Central memory CD8-positive, alpha-beta T cell (primary cell): ENCODE results near the gene DFFB.

Experiments used
- ATAC-seq: fragments of 150-1000 bp; cut with Tn5 transposase; replicated peaks from 2 replicates; pipeline ENCODE4 v1.10.0; 2022; ENCODE audit warnings: mild to moderate bottlenecking, moderate FRiP score, moderate number of reproducible peaks; ENCODE audit not compliant: poor library complexity, severe bottlenecking; ENCODE audit errors: extremely low read depth
- DNase-seq, 2 donors: peaks; one replicate each; pipeline ENCODE4 v3.0.0; 2021; ENCODE audit warnings: low spot score in 2 of 2
- H3K27ac Mint-ChIP-seq: one replicate; pipeline ENCODE4 v1.8.0; 2022; ENCODE audit warnings: low read depth, mild to moderate bottlenecking, moderate library complexity, mixed read lengths
- H3K27me3 Mint-ChIP-seq: one replicate; pipeline ENCODE4 v1.8.0; 2022; ENCODE audit warnings: mixed read lengths
- H3K36me3 Mint-ChIP-seq: one replicate; pipeline ENCODE4 v1.8.0; 2022; ENCODE audit warnings: mild to moderate bottlenecking, moderate library complexity, mixed read lengths; ENCODE audit not compliant: insufficient read depth
- H3K4me1 Mint-ChIP-seq: one replicate; pipeline ENCODE4 v1.8.0; 2022; ENCODE audit warnings: mixed read lengths
- H3K4me3 Mint-ChIP-seq: one replicate; pipeline ENCODE4 v1.8.0; 2022; ENCODE audit warnings: mild to moderate bottlenecking, moderate library complexity, mixed read lengths
- H3K9me3 Mint-ChIP-seq: one replicate; pipeline ENCODE4 v1.8.0; 2022; ENCODE audit warnings: mixed read lengths

DFFB gene

DNA sequence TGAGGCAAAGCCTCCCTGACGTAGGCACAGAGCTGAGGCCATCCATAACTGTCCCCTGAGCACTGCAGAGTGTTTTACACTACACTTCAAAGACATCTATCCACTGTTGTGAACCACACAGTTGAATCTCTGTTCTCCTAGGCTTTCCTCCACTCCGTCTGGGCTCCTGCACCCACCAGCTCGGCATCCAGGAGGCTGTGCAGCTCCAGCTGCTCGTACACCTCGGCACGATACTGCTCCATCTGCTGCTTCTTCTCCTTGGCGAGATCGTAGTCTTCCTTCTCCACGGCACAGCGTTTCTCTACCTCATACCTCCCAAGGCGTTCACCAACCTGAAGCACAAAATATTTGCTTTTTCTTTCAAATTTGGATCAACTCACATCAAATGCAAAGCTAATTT, 18.5 kb upstream of the DFFB start:
- H3K27me3 Mint-ChIP-seq, result no peaks in the 10 kb centered on the region
- ATAC-seq (no peak), DNase-seq (no peak)
- H3K4me3 Mint-ChIP-seq, result no peak overlapping the region
- H3K36me3 Mint-ChIP-seq, result peaks cover 60% of the 10 kb centered on the region
- no peaks in the 10 kb centered on the region for H3K9me3 Mint-ChIP-seq
- no peaks in the 10 kb centered on the region for H3K4me1 Mint-ChIP-seq
- H3K27ac Mint-ChIP-seq, result no peak overlapping the region

DNA sequence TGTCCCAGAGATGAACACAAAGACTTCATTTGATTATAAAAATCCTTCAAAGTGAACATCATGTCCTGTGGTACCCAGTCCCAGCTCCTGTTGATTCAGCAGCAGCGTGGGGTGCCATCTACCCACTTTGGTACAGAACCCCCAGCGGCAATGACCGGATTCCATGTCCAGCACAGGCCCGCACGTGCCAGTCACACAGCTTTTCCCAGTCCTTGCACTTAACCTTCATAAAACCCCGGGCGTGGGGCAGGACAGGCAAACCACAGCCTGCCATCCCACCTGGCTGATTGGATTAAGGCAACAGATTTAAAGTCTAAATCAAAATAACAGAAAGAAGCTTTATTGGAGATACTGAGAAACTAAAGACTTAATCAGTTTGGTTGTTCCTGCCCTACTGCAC, 15.8 kb upstream of the DFFB start:
- no peaks in the 10 kb centered on the region for H3K9me3 Mint-ChIP-seq
- H3K36me3 Mint-ChIP-seq, result peaks cover 57% of the 10 kb centered on the region
- DNase-seq (no peak), ATAC-seq (no peak)
- H3K27me3 Mint-ChIP-seq, result no peaks in the 10 kb centered on the region
- H3K4me3 Mint-ChIP-seq, result no peak overlapping the region
- no peak overlapping the region for H3K27ac Mint-ChIP-seq
- H3K4me1 Mint-ChIP-seq, result no peaks in the 10 kb centered on the region

DNA sequence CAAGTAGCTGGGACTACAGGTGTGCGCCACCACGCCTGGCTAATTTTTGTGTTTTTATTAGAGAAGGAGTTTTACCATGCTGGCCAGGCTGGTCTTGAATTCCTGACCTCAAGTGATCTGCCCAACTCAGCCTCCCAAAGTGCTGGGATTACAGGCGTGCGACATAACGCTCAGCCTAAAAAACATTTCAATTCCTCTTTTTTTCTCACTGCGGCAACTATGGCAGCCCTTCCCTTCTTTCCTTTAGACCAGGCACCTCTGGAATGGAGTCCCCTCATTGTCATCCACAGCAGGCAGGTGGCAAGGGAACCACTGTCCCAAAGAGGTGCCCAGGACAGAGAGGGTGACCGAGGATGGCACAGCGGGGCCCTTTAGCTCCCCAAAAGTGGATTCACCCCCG, 14.4 kb upstream of the DFFB start:
- H3K27me3 Mint-ChIP-seq, result no peaks in the 10 kb centered on the region
- ATAC-seq (no peak), DNase-seq (no peak)
- H3K4me3 Mint-ChIP-seq, result no peak overlapping the region
- H3K27ac Mint-ChIP-seq, result no peak overlapping the region
- H3K9me3 Mint-ChIP-seq, result no peaks in the 10 kb centered on the region
- H3K36me3 Mint-ChIP-seq, result peaks cover 61% of the 10 kb centered on the region
- no peaks in the 10 kb centered on the region for H3K4me1 Mint-ChIP-seq

- ATAC-seq, result no peak
- Mint-ChIP-seq H3K36me3 (peaks cover 63% of the 10 kb centered on the region), H3K27me3 (no peaks in the 10 kb centered on the region), H3K9me3 (no peaks in the 10 kb centered on the region), H3K4me3 (no peak overlapping the region), H3K4me1 (no peaks in the 10 kb centered on the region), H3K27ac (no peak overlapping the region)
- DNase-seq, result no peak
Observed at GRCh38 chr1:3846541-3846940, 10.7 kb upstream of the DFFB start.

- no peaks in the 10 kb centered on the region for H3K27me3 Mint-ChIP-seq
- no peak overlapping the region for H3K27ac Mint-ChIP-seq
- no peaks in the 10 kb centered on the region for H3K4me1 Mint-ChIP-seq
- DNase-seq, result no peak
- no peak overlapping the region for H3K4me3 Mint-ChIP-seq
- ATAC-seq, result no peak
- H3K36me3 Mint-ChIP-seq, result peaks cover 59% of the 10 kb centered on the region
- H3K9me3 Mint-ChIP-seq, result no peaks in the 10 kb centered on the region
Observed at GRCh38 chr1:3847081-3847480, 10.2 kb upstream of the DFFB start.

- Mint-ChIP-seq H3K27me3 (no peaks in the 10 kb centered on the region), H3K4me3 (no peak overlapping the region), H3K9me3 (no peaks in the 10 kb centered on the region), H3K36me3 (peaks cover 37% of the 10 kb centered on the region), H3K27ac (no peak overlapping the region), H3K4me1 (peaks cover 13% of the 10 kb centered on the region)
- ATAC-seq, result no peak
- no peak for DNase-seq
Observed at GRCh38 chr1:3850857-3851256, 6.4 kb upstream of the DFFB start.

- Mint-ChIP-seq H3K36me3 (peaks cover 38% of the 10 kb centered on the region), H3K27ac (no peak overlapping the region), H3K9me3 (no peaks in the 10 kb centered on the region), H3K4me3 (no peak overlapping the region), H3K4me1 (peaks cover 13% of the 10 kb centered on the region), H3K27me3 (no peaks in the 10 kb centered on the region)
- ATAC-seq, result no peak
- DNase-seq, result no peak
Observed at GRCh38 chr1:3851292-3851691, 6.0 kb upstream of the DFFB start.

DNA sequence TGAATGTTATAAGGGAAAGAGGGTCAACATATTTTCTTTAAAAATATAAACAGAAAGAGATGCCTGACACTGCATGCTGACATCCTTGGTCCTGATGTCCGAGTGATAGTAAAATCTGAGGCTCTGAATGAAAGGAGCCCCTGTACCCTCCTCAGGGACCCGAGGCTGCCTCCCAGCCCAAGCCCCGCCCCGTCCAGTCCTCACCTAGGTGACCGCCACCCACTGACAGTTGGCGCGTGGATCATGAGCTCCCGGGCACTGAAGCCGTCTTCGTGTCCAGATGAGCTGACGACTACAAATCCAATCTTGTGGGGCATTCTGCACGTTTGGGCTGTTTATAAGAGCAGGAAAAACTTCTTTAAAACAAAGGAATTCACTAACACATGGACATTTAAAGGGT, 5.2 kb upstream of the DFFB start:
- no peak for ATAC-seq
- Mint-ChIP-seq H3K36me3 (peaks cover 36% of the 10 kb centered on the region), H3K4me3 (no peak overlapping the region), H3K27ac (no peak overlapping the region), H3K4me1 (peaks cover 14% of the 10 kb centered on the region), H3K27me3 (no peaks in the 10 kb centered on the region), H3K9me3 (no peaks in the 10 kb centered on the region)
- no peak for DNase-seq

DNA sequence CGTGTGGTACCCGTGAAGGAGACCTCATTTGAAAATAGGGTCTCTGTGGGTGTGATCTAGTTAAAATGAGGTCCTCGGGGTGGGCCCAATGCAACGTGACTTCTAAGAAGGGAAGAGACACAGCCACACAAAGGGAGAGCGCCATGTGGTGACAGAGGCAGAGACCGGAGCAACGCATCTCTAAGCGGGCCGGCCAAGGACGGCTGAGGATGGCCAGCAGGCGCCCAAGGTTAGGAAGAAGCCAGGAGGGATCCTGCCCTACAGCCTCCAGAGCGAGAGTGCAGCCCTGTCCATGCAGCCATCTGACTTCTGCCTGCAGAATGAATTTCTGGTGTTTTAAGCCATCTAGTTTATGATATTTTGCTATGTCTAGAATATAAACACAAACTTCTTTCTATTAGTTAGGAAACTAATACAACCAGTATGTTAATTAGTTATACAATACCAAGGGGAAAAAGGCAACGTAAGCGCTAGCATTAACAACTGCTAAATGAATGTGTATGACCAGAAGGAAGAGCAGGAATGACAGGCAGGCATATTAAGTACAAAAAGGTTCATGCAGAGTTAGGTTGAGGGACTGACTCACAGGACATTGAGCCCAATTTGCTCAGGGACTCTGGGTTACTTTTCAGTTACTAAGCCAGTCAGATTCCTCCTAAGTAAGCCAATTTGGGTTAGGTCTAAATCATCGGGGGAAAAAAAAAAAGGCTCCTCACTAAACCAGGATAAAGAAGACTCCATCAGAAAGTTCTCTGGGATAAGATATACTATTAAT, 4.4 kb upstream of the DFFB start:
- ATAC-seq (no peak), DNase-seq (no peak)
- Mint-ChIP-seq H3K4me1 (peaks cover 19% of the 10 kb centered on the region), H3K4me3 (no peak overlapping the region), H3K36me3 (peaks cover 30% of the 10 kb centered on the region), H3K27ac (peak overlapping the region; percentile 41), H3K27me3 (no peaks in the 10 kb centered on the region), H3K9me3 (no peaks in the 10 kb centered on the region)

GRCh38 chr1:3857791-3858129, 484 bp downstream of the DFFB start:
- Mint-ChIP-seq H3K4me1 (peaks cover 38% of the 10 kb centered on the region), H3K36me3 (peaks cover 11% of the 10 kb centered on the region), H3K27me3 (no peaks in the 10 kb centered on the region), H3K9me3 (no peaks in the 10 kb centered on the region), H3K27ac (peak overlapping the region; percentile 92), H3K4me3 (peak overlapping the region; percentile 97)
- DNase-seq (no peak), ATAC-seq (no peak)

GRCh38 chr1:3858231-3858981, 1.1 kb downstream of the DFFB start:
- Mint-ChIP-seq H3K4me3 (peak overlapping the region; percentile 97), H3K27ac (no peak overlapping the region), H3K9me3 (no peaks in the 10 kb centered on the region), H3K36me3 (peaks cover 12% of the 10 kb centered on the region), H3K27me3 (no peaks in the 10 kb centered on the region), H3K4me1 (peaks cover 32% of the 10 kb centered on the region)
- DNase-seq (no peak), ATAC-seq (no peak)

DNA sequence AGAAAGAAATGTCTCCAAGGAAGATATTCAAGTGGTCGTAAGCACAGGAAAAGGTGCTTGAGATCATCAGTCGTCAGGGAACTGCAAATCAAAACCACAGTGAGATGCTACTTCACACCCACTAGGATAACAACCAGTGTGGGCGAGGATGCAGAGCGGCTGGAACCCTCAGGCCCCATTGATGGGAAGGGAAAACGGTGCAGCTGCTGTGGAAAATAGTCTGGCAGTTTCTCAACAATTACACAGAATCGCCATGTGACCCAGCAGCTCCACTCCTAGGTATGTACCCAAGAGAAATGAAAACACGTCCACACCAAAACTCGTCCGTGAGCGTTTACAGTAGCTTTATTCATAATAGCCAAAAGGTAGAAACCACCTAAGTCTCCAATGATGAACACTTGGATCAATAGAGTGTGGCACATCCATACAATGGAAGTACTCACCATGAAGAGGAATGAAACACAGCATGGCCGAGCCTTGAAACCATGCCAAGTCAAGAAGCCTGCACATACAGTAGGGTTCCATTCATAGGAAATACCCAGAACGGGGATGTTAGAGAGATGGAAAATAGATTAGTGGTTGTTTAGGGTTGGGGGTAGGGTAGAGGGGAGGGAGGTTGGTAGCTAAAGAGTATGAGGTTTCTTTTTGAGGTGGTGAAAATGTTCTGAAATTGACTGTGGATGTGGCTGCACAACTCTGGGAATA, 6.1 kb downstream of the DFFB start:
- Mint-ChIP-seq H3K36me3 (peaks cover 12% of the 10 kb centered on the region), H3K4me1 (peaks cover 21% of the 10 kb centered on the region), H3K9me3 (no peaks in the 10 kb centered on the region), H3K27me3 (no peaks in the 10 kb centered on the region), H3K27ac (no peak overlapping the region), H3K4me3 (no peak overlapping the region)
- DNase-seq (no peak), ATAC-seq (no peak)

DNA sequence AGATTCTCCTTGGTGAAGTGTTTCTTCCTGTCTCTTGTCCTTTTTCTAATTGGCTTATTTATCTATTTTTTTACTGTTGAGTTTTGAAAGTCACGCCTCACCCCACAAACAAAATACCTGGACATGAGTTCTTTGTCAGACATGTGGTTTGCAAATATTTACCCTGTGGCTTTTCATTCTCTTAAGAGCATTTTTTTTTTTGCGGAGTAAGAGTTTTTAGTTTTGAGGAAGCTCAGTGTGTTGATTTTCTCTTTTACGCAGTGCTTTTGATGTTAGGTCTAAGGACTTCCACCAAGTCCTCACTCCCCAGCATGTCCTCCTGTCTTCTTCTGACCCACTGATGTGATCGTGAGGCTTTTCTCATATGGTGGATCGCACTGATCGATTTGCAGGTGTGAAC, 7.6 kb downstream of the DFFB start:
- peaks cover 12% of the 10 kb centered on the region for H3K36me3 Mint-ChIP-seq
- H3K27me3 Mint-ChIP-seq, result no peaks in the 10 kb centered on the region
- no peak overlapping the region for H3K4me3 Mint-ChIP-seq
- no peak overlapping the region for H3K27ac Mint-ChIP-seq
- peaks cover 15% of the 10 kb centered on the region for H3K4me1 Mint-ChIP-seq
- ATAC-seq (no peak), DNase-seq (no peak)
- H3K9me3 Mint-ChIP-seq, result no peaks in the 10 kb centered on the region
